GM23248 (cell line): ENCODE measurements around the gene ACTR3C.

ENCODE experiments used
- EZH2 ChIP-seq: fragments of 200-600 bp; sonication (generic); IDR thresholded peaks from 2 replicates; pipeline ENCODE4 v1.6.1; 2018; ENCODE audit warnings: antibody characterized with exemption, mild to moderate bottlenecking; ENCODE audit not compliant: insufficient read depth, poor library complexity, severe bottlenecking
- EZH2phosphoT487 ChIP-seq: fragments of 200-600 bp; sonication (generic); IDR thresholded peaks from 2 replicates; pipeline ENCODE4 v1.6.1; 2018; ENCODE audit warnings: antibody characterized with exemption, moderate library complexity, mild to moderate bottlenecking, low read depth; ENCODE audit not compliant: insufficient read depth

DNA sequence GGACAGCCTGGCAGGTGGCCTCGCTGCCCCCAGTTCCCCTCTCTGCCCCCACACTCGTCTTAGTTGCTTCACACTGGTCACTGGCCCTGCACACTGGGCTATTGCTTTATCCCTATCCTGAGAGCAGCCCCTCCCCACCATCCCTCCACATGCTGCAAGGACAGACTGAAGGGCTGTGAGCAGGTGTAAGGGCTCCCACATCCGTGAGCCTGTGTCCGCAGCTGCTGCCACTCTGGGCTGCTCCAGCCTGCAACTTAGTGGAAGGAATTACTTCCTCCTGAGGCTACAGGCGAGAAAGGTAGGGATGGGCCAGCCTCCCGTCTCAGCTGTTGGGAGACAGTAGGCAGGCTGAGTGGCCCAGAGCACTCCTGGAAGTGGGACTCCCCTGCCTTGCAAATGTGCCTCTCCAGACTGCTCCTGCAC lies 14.3 kb upstream of the ACTR3C start:
- no peak for TF ChIP-seq EZH2
- no peak for TF ChIP-seq EZH2phosphoT487
